ENCODE data around the gene PMPCA. TPM values are rescaled to one million over a fixed set of nuclear protein-coding genes. Genes with fewer than 3 reads are reported as not detected.

PMPCA gene
- total and polyA plus RNA-seq, 2 donors (not counting 3 experiments of a cell fraction or from before 2014, with no cell fraction given), result 69.0 to 75.3 TPM

DNA sequence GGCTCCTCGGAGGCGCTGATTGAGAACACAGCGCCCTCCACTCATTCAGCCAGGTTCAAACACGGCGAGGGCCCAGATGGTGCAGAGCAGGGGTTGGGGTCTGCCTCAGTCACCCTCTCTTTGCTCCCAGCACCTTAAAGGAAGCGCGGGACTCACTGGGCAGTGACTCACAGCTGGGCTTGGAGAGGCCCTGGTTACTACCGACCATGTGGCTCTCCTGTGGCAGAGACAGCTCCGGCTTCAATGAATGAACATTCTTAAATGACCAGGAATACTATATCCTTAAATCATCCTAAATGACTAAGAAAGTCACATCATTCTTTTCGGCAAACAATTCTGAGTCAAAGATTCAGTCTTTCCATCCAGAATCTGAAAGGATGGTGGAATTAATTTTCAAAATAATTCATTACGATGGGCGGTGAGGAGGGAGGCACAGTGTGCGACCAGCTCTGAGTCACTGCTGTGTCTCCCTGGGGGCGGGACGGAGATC, 30.8 kb downstream of the PMPCA start:
- DNase-seq (ENCODE audit: low read depth, low spot score), result no peak
- FAIRE-seq, result no peak
- H3K4me1 ChIP-seq (ENCODE audit: control insufficient read depth, extremely low read depth, insufficient read depth, low read length), result peaks cover 12% of the 10 kb centered on the region
- no peak overlapping the region for H2AFZ ChIP-seq (ENCODE audit: low read depth, low read length)
- peaks cover 9 to 41% of the 10 kb centered on the region in 2 experiments for H3K36me3 ChIP-seq (ENCODE audit: control insufficient read depth in 2 of 2, extremely low read depth in 1 of 2, insufficient read depth in 2 of 2, low read length in 2 of 2)
- CTCF ChIA-PET, result interaction anchor here (1.2 kb wide), 1 partner anchor 8 kb away, joined by 5 read pairs; no protein-coding TSS in a partner anchor
- POLR2A ChIA-PET, result no interaction called here
- H3K9ac ChIP-seq (replicated peaks; ENCODE audit: extremely low read depth, insufficient read depth, low read length), result no peak overlapping the region
- H3K27me3 ChIP-seq (ENCODE audit: control insufficient read depth in 2 of 2, insufficient read depth in 2 of 2, low read length in 2 of 2), result no peaks in the 10 kb centered on the region
- TF ChIP-seq POLR2A (IDR thresholded peaks at IDR 0.05; ENCODE audit: low read depth, low read length) (no peak), POLR2AphosphoS5 (IDR thresholded peaks at IDR 0.05; ENCODE audit: insufficient read depth, low read depth, low read length) (no peak), MYC (IDR thresholded peaks at IDR 0.05; ENCODE audit: low read depth, low read length) (no peak), JUN (IDR thresholded peaks at IDR 0.05; ENCODE audit: borderline replicate concordance, insufficient read depth, insufficient read length, low read depth) (no peak), GATA2 (IDR thresholded peaks at IDR 0.05; ENCODE audit: insufficient read depth, insufficient read length, low read depth, low read length) (no peak), FOS (IDR thresholded peaks at IDR 0.05; ENCODE audit: borderline replicate concordance, insufficient read depth, low read length) (no peak), EZH2 (IDR thresholded peaks at IDR 0.05; ENCODE audit: borderline replicate concordance, low read depth, low read length, severe bottlenecking) (no peak)
- TF ChIP-seq, protein P1, sequence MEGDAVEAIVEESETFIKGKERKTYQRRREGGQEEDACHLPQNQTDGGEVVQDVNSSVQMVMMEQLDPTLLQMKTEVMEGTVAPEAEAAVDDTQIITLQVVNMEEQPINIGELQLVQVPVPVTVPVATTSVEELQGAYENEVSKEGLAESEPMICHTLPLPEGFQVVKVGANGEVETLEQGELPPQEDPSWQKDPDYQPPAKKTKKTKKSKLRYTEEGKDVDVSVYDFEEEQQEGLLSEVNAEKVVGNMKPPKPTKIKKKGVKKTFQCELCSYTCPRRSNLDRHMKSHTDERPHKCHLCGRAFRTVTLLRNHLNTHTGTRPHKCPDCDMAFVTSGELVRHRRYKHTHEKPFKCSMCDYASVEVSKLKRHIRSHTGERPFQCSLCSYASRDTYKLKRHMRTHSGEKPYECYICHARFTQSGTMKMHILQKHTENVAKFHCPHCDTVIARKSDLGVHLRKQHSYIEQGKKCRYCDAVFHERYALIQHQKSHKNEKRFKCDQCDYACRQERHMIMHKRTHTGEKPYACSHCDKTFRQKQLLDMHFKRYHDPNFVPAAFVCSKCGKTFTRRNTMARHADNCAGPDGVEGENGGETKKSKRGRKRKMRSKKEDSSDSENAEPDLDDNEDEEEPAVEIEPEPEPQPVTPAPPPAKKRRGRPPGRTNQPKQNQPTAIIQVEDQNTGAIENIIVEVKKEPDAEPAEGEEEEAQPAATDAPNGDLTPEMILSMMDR (IDR thresholded peaks at IDR 0.05; ENCODE audit: extremely low read depth in 1 of 2, insufficient read depth in 1 of 2, low read depth in 1 of 2, low read length in 2 of 2), result no peak
- TF ChIP-seq, protein P2, sequence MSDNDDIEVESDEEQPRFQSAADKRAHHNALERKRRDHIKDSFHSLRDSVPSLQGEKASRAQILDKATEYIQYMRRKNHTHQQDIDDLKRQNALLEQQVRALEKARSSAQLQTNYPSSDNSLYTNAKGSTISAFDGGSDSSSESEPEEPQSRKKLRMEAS (IDR thresholded peaks at IDR 0.05; ENCODE audit: insufficient read depth, insufficient read length), result no peak
- H3K27ac ChIP-seq (ENCODE audit: insufficient read depth, low read depth, low read length), result no peak overlapping the region
- H3K9me1 ChIP-seq (replicated peaks; ENCODE audit: control insufficient read depth, extremely low read depth, insufficient read depth, low read length), result no peaks in the 10 kb centered on the region
- H3K4me3 ChIP-seq (replicated peaks in 1 of 3; ENCODE audit: insufficient read depth in 1 of 3, low read depth in 1 of 3, low read length in 3 of 3), result no peak overlapping the region
- dilution Hi-C loops (cut with MboI; ENCODE audit: extremely low pct_ligation_motif_present, low sequenced_read_pairs), result no loop called here
- H3K79me2 ChIP-seq (ENCODE audit: control insufficient read depth, insufficient read depth, low read length), result peaks cover 32% of the 10 kb centered on the region
- no peaks in the 10 kb centered on the region for H3K9me3 ChIP-seq (replicated peaks; ENCODE audit: control insufficient read depth, insufficient read depth, low read length)
- intact Hi-C loops (cut with micrococcal nuclease), result no loop called here
- no peak overlapping the region for H3K4me2 ChIP-seq (ENCODE audit: insufficient read depth, low read length)
- no peaks in the 10 kb centered on the region for H4K20me1 ChIP-seq (replicated peaks; ENCODE audit: control insufficient read depth, extremely low read depth, insufficient read depth, low read length)
- BruUV-seq (replicated peaks), result no TSS peak

Data from endothelial cell of umbilical vein (primary cell).